Calu3 (cell line): ENCODE measurements around the gene LFNG. TPM values are rescaled to one million over a fixed set of nuclear protein-coding genes. Genes with fewer than 3 reads are reported as not detected.

Source experiments
- BruUV-seq: library from RNA; stranded (reverse); fragments of 400-500 nt; replicated peaks from 2 replicates; lab custom pipeline; 2021; lab: Mats Ljungman, UMichigan
- CTCF ChIA-PET: fragments of 300-600 bp; sonication (Branson Sonifier 250); formaldehyde crosslinking; loops from one replicate; lab custom pipeline; 2022; ENCODE audit warnings: antibody characterized with exemption; lab: Charles Lee
- DNase-seq: peaks from one replicate; pipeline ENCODE4 v3.0.0; 2022
- H3K27ac Mint-ChIP-seq: one replicate; pipeline ENCODE4 v1.8.0; 2022; ENCODE audit warnings: mixed read lengths; ENCODE audit not compliant: unreplicated experiment
- H3K27me3 Mint-ChIP-seq: one replicate; pipeline ENCODE4 v1.8.0; 2022; ENCODE audit warnings: mixed read lengths; ENCODE audit not compliant: unreplicated experiment
- H3K36me3 Mint-ChIP-seq: one replicate; pipeline ENCODE4 v1.8.0; 2022; ENCODE audit warnings: mild to moderate bottlenecking, moderate library complexity, mixed read lengths; ENCODE audit not compliant: insufficient read depth, unreplicated experiment
- H3K4me1 Mint-ChIP-seq: one replicate; pipeline ENCODE4 v1.8.0; 2022; ENCODE audit warnings: mild to moderate bottlenecking, low read depth, mixed read lengths; ENCODE audit not compliant: unreplicated experiment
- H3K4me3 Mint-ChIP-seq: one replicate; pipeline ENCODE4 v1.8.0; 2022; ENCODE audit warnings: mild to moderate bottlenecking, low read depth, moderate library complexity, mixed read lengths; ENCODE audit not compliant: unreplicated experiment
- H3K9me3 Mint-ChIP-seq: one replicate; pipeline ENCODE4 v1.8.0; 2022; ENCODE audit warnings: low read depth, mixed read lengths; ENCODE audit not compliant: unreplicated experiment
- CTCF ChIP-seq: fragments of 200-600 bp; IDR thresholded peaks from one replicate; pipeline ENCODE4 v1.8.0; 2022; ENCODE audit warnings: antibody characterized with exemption; ENCODE audit not compliant: unreplicated experiment
- intact Hi-C: fragments of 100-400 bp; cut with micrococcal nuclease; formaldehyde crosslinking; loops from one replicate; pipeline ENCODE4 v1.10.0; 2022; ENCODE audit not compliant: unreplicated experiment
- total RNA-seq: library from RNA; stranded (reverse); gene quantifications from 2 replicates; pipeline ENCODE4 v1.2.3, GENCODE V29; 2022

Gene LFNG
- total RNA-seq, 1 experiment from 2014 or later: 59.1 TPM

GRCh38 chr7:2539031-2539911, 19.7 kb downstream of the LFNG start:
- CTCF ChIA-PET: interaction anchor here (0.6 kb wide), 1 partner anchor 67 kb away, joined by 3 read pairs; no protein-coding TSS in a partner anchor
- no peak for DNase-seq
- no peaks in the 10 kb centered on the region for H3K9me3 Mint-ChIP-seq
- BruUV-seq: no TSS peak
- no peak overlapping the region for H3K27ac Mint-ChIP-seq
- H3K4me3 Mint-ChIP-seq: no peak overlapping the region
- peaks cover 71% of the 10 kb centered on the region for H3K36me3 Mint-ChIP-seq
- intact Hi-C loops: no loop called here
- no peak for TF ChIP-seq CTCF
- no peaks in the 10 kb centered on the region for H3K4me1 Mint-ChIP-seq
- H3K27me3 Mint-ChIP-seq: no peaks in the 10 kb centered on the region

GRCh38 chr7:2540133-2540532, 20.6 kb downstream of the LFNG start:
- H3K4me3 Mint-ChIP-seq: no peak overlapping the region
- no peaks in the 10 kb centered on the region for H3K27me3 Mint-ChIP-seq
- BruUV-seq: no TSS peak
- CTCF ChIA-PET: interaction anchor here (0.6 kb wide), 1 partner anchor 66 kb away, joined by 3 read pairs; no protein-coding TSS in a partner anchor
- intact Hi-C loops: no loop called here
- TF ChIP-seq CTCF: no peak
- H3K36me3 Mint-ChIP-seq: peaks cover 79% of the 10 kb centered on the region
- H3K4me1 Mint-ChIP-seq: no peaks in the 10 kb centered on the region
- H3K9me3 Mint-ChIP-seq: no peaks in the 10 kb centered on the region
- no peak for DNase-seq
- H3K27ac Mint-ChIP-seq: no peak overlapping the region

GRCh38 chr7:2540641-2541051, 21.1 kb downstream of the LFNG start:
- TF ChIP-seq CTCF: no peak
- no peak for DNase-seq
- Mint-ChIP-seq H3K4me3 (no peak overlapping the region), H3K36me3 (peaks cover 80% of the 10 kb centered on the region), H3K27ac (no peak overlapping the region), H3K9me3 (no peaks in the 10 kb centered on the region), H3K27me3 (no peaks in the 10 kb centered on the region), H3K4me1 (no peaks in the 10 kb centered on the region)
- no TSS peak for BruUV-seq
- intact Hi-C loops: no loop called here
- CTCF ChIA-PET: interaction anchor here (0.6 kb wide), 1 partner anchor 63 kb away, joined by 3 read pairs; no protein-coding TSS in a partner anchor

- Mint-ChIP-seq H3K27me3 (no peaks in the 10 kb centered on the region), H3K4me3 (no peak overlapping the region), H3K4me1 (no peaks in the 10 kb centered on the region), H3K27ac (no peak overlapping the region), H3K36me3 (peaks cover 88% of the 10 kb centered on the region), H3K9me3 (no peaks in the 10 kb centered on the region)
- no peak for TF ChIP-seq CTCF
- BruUV-seq: no TSS peak
- CTCF ChIA-PET: interaction anchor here (0.6 to 1.5 kb wide), 2 partner anchors 13 to 62 kb away, joined by 3 read pairs; no protein-coding TSS in a partner anchor
- intact Hi-C loops: no loop called here
- no peak for DNase-seq
These were observed 21.9 kb downstream of the LFNG start for GRCh38 chr7:2541291-2542010.
